Sciatic nerve (tissue), 2 donors: ENCODE results near the gene DNAJC18. TPM values are rescaled to one million over a fixed set of nuclear protein-coding genes. Genes with fewer than 3 reads are reported as not detected.

ENCODE experiments used
- ATAC-seq: fragments of 200-7000 bp; cut with Tn5 transposase; one replicate; pipeline ENCODE4 v1.9.1; 2020; ENCODE audit warnings: mild to moderate bottlenecking, moderate library complexity
- DNase-seq: peaks from one replicate; pipeline ENCODE4 v3.0.0-alpha.2; 2020; ENCODE audit warnings: low spot score
- intact Hi-C: fragments of 100-400 bp; cut with DNase I; formaldehyde crosslinking; loops from one replicate; pipeline ENCODE4 v1.14.2; 2022
- total RNA-seq: library from RNA; stranded (reverse); fragmentation: NEBNext Ultra II Directional; extraction: Animal tissue kit (Norgen Biotek cat#: 25700); gene quantifications from one replicate; pipeline ENCODE4 v1.2.1, GENCODE V29; 2021
- donor health status: DM: no; HTN: no; CAD: no.
- donor health status: DM: no; HTN: no; CAD: no.

Gene DNAJC18
- total RNA-seq, 1 donor from 2014 or later, result 29.6 TPM

- DNase-seq, result no peak
- intact Hi-C loops, result no loop called here
- ATAC-seq, result peak; percentile 32
Observed at GRCh38 chr5:139462586-139463276, 23.4 kb upstream of the DNAJC18 start, which contains the start of gene ECSCR. Gene ECSCR, minus strand, starts transcription at chr5:139462743. Its CDS starts 73 bp downstream, at chr5:139462670.

GRCh38 chr5:139461698-139462097 is 22.4 kb upstream of the DNAJC18 start:
- ATAC-seq, result no peak
- intact Hi-C loops, result no loop called here
- no peak for DNase-seq

- ATAC-seq, result no peak
- intact Hi-C loops, result no loop called here
- DNase-seq, result no peak
Observed at GRCh38 chr5:139461176-139461575, 21.9 kb upstream of the DNAJC18 start.

GRCh38 chr5:139460455-139460854 is 21.1 kb upstream of the DNAJC18 start:
- ATAC-seq, result no peak
- intact Hi-C loops, result no loop called here
- DNase-seq, result no peak

GRCh38 chr5:139459451-139459934 is 20.2 kb upstream of the DNAJC18 start:
- ATAC-seq (peak; percentile 33), DNase-seq (no peak)
- intact Hi-C loops, result no loop called here

GRCh38 chr5:139458580-139459407 is 19.5 kb upstream of the DNAJC18 start:
- intact Hi-C loops, result no loop called here
- no peak for DNase-seq
- ATAC-seq, result no peak

GRCh38 chr5:139457653-139458306 is 18.5 kb upstream of the DNAJC18 start:
- no peak for ATAC-seq
- DNase-seq, result no peak
- intact Hi-C loops, result no loop called here

GRCh38 chr5:139457241-139457640 is 17.9 kb upstream of the DNAJC18 start:
- ATAC-seq (no peak), DNase-seq (no peak)
- intact Hi-C loops, result no loop called here

- DNase-seq, result no peak
- intact Hi-C loops, result no loop called here
- no peak for ATAC-seq
Observed at GRCh38 chr5:139456776-139457175, 17.5 kb upstream of the DNAJC18 start.

GRCh38 chr5:139454568-139455290 is 15.4 kb upstream of the DNAJC18 start:
- DNase-seq (no peak), ATAC-seq (no peak)
- intact Hi-C loops, result no loop called here

- ATAC-seq, result no peak
- intact Hi-C loops, result no loop called here
- DNase-seq, result no peak
Observed at GRCh38 chr5:139453683-139454567, 14.6 kb upstream of the DNAJC18 start.

GRCh38 chr5:139451878-139452660 is 12.7 kb upstream of the DNAJC18 start:
- DNase-seq (no peak), ATAC-seq (peak; percentile 33)
- intact Hi-C loops, result no loop called here

- intact Hi-C loops, result no loop called here
- ATAC-seq (no peak), DNase-seq (no peak)
Observed at GRCh38 chr5:139451176-139451575, 11.9 kb upstream of the DNAJC18 start.

- ATAC-seq (no peak), DNase-seq (peak; percentile 10)
- intact Hi-C loops, result no loop called here
Observed at GRCh38 chr5:139446956-139447779, 7.8 kb upstream of the DNAJC18 start.

GRCh38 chr5:139445325-139446170 is 6.2 kb upstream of the DNAJC18 start:
- DNase-seq (peak; percentile 19), ATAC-seq (no peak)
- intact Hi-C loops, result no loop called here
